K562 (cell line): Measurements from ENCODE around the gene TTC6. TPM values are rescaled to one million over a fixed set of nuclear protein-coding genes. Genes with fewer than 3 reads are reported as not detected.

Experiments
- ARNT ChIP-seq, 2 experiments: fragments of 450-650 bp; IDR thresholded peaks; 2 replicates each; pipeline ENCODE4 v1.6.1; 2016; ENCODE audit warnings: mild to moderate bottlenecking in 1 of 2
- BCOR ChIP-seq: fragments of 450-650 bp; IDR thresholded peaks from 2 replicates; pipeline ENCODE4 v1.6.1; 2016
- KAT2B ChIP-seq: IDR thresholded peaks from one replicate; pipeline ENCODE4 v1.6.1; 2012; ENCODE audit warnings: low read depth, mild to moderate bottlenecking, control low read depth, inconsistent platforms, low read length, moderate library complexity
- MCM2 ChIP-seq: fragments of 450-650 bp; IDR thresholded peaks from 2 replicates; pipeline ENCODE4 v1.6.1; 2017; ENCODE audit warnings: low read depth, mild to moderate bottlenecking
- MGA ChIP-seq: fragments of 450-650 bp; IDR thresholded peaks from 2 replicates; pipeline ENCODE4 v1.6.1; 2016; ENCODE audit warnings: mild to moderate bottlenecking, moderate library complexity
- SOX6 ChIP-seq: fragments of 450-650 bp; IDR thresholded peaks from 2 replicates; pipeline ENCODE4 v1.6.1; 2014; ENCODE audit warnings: mild to moderate bottlenecking
- SRF ChIP-seq, 2 experiments: fragments of 250-450, 450-650 bp in 1 of 2; sonication (Bioruptor Pico) in 1 of 2; sonication (generic) in 1 of 2; formaldehyde crosslinking; IDR thresholded peaks; 2 replicates each; pipeline versions ENCODE4 v1.5.0 to v1.5.1; 2020 to 2022; ENCODE audit warnings: mild to moderate bottlenecking in 1 of 2, missing genetic modification reagents in 1 of 2
- polyA plus RNA-seq, 8 experiments: library from polyadenylated mRNA; depleted of rRNA in 4 of 8; stranded (reverse) in 5 of 8; unstranded in 3 of 8; fragments of >200 nt; fragmentation: Nextera tagmentation in 2 of 8; fragmentation: Illumina TruSeq in 1 of 8; extraction: Ambion mirVana in 2 of 8; extraction: Trizol in 1 of 8; gene quantifications; 2 replicates each; pipeline versions ENCODE4 v1.2.1 to v1.2.3, GENCODE V29; 2011 to 2014; ENCODE audit warnings: inconsistent platforms in 1 of 8, missing spikeins in 1 of 8
- total RNA-seq, 7 experiments: library from RNA; depleted of rRNA in 6 of 7; stranded (reverse); fragments of >200 nt in 6 of 7; fragmentation: Illumina TruSeq in 2 of 7; extraction: Trizol in 2 of 7; gene quantifications; 2 replicates each; pipeline versions ENCODE4 v1.2.1 to v1.2.3, GENCODE V29; 2011 to 2021; ENCODE audit warnings: low replicate concordance in 1 of 7
- TF ChIP-seq, protein P1 (sequence below): fragments of 450-650 bp; IDR thresholded peaks from 2 replicates; pipeline ENCODE4 v1.6.1; 2014; ENCODE audit warnings: low read depth, mild to moderate bottlenecking, moderate library complexity, borderline replicate concordance

TTC6 gene
- total and polyA plus RNA-seq, 9 of the 15 experiments (the other 6 are each of a cell fraction or from before 2014, with no cell fraction given) = 0.04 to 0.23 (median 0.08) TPM; not detected in 5

DNA sequence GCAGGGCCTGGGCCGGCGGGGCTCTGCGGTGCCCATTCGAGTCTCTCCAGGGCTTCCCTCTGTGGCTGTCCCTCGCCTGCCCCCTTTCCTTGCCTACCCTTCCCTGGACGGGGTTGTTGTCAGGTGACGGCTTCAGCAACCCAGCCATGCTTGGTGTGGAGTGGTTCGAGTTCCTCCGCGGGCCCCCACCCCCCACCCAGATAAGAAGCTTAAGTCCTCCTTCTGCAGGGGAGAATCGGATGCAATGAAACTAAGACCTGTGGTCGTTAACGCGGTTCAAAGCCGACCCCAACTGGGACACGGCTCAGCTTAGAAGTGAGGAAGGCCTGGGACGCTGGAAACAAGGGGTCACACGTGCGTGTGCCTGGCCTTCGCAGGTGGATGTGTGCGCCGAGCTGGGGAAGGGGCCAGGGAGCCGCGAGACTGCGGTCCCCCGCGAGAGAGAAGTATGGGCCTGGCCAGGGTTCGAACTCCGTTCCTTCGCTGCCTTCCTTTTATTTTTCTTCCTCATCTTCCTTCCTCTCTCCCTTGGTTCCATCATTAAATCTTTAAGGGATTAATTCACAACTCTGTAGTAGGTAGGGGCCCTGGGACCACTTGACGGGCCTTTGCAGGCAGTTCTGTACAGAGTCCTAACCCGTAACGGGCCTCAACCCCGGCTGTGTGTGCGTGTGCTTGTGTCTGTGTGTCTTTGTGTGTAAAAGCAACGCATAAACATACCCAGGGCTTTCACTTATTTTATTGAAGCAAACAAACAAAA is 3.5 kb downstream of the TTC6 start (continued):
- TF ChIP-seq, protein P1, sequence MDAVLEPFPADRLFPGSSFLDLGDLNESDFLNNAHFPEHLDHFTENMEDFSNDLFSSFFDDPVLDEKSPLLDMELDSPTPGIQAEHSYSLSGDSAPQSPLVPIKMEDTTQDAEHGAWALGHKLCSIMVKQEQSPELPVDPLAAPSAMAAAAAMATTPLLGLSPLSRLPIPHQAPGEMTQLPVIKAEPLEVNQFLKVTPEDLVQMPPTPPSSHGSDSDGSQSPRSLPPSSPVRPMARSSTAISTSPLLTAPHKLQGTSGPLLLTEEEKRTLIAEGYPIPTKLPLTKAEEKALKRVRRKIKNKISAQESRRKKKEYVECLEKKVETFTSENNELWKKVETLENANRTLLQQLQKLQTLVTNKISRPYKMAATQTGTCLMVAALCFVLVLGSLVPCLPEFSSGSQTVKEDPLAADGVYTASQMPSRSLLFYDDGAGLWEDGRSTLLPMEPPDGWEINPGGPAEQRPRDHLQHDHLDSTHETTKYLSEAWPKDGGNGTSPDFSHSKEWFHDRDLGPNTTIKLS = no peak
- TF ChIP-seq MCM2 (no peak), ARNT (IDR thresholded peaks at IDR 0.05) (no peak), MGA (no peak), BCOR (no peak), SRF (CRISPR knock-in tag; IDR thresholded peaks at IDR 0.05) (no peak), SOX6 (no peak), KAT2B (no peak)
